HuH-7 (cell line): ENCODE measurements around the gene RBFOX2.
"Not testable (repeated sequence)": the region's sequence is repeated elsewhere in the genome, so short reads cannot be mapped to it uniquely, and the experiment has no call there.

Experiments
- DNase-seq: peaks from one replicate; pipeline ENCODE4 v3.0.0; 2011; ENCODE audit warnings: low spot score

The RBFOX2 gene

DNA sequence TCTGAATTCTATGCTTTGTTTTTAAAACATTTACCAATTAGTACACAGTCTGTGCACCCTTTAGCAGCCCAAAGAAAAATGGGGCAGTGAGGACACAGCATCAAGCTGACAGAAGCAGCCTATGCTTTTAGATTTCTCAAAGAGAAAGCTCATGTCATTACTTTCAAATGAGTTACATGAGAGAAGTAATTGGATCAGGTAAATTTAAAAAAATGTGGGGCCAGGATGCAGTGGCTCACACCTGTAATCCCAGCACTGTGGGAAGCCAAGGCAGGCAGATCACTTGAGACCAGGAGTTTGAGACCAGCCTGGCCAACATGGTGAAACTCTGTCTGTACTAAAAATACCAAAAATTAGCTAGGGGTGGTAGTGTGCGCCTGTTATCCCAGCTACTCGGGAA lies 253.3 kb downstream of the RBFOX2 start:
- no peak for DNase-seq

DNA sequence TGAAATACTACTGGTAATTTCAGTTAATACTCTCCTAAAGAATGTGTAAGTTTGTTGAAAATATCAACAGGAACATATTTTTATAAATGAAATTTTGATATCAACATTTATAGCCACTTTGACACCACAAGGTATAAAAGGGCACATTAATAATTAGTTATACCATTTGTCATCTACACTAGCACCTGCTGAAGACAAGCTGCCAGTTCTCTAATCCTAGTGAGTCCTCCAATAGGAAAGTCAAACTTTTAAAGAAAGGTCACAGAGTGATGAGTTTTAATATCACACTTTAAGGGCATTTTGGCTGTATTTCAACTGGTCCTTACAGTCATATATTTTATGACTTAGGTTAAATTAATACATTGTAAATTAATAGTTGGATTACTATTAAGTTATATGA lies 258.6 kb downstream of the RBFOX2 start:
- no peak for DNase-seq

GRCh38 chr22:35766654-35767580 lies 261.7 kb downstream of the RBFOX2 start:
- no peak for DNase-seq

DNA sequence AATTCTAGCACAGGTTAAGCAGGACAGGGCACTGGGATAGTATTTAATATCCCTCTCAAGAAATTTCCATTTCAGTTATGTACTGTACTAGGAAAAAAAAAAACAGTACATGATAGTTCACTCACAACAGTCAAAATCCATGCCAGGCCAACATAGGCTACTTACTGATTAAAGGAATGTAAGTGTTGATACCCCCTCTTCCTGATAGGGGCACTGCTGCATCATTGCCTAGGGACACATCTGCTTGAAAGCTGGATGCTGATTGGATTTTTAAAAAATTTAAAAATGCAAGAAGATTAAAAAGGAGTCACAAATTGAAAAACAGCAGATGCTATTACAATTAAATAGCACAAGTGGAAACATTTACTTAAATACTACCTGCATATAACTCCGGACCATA lies 267.6 kb downstream of the RBFOX2 start:
- no peak for DNase-seq

DNA sequence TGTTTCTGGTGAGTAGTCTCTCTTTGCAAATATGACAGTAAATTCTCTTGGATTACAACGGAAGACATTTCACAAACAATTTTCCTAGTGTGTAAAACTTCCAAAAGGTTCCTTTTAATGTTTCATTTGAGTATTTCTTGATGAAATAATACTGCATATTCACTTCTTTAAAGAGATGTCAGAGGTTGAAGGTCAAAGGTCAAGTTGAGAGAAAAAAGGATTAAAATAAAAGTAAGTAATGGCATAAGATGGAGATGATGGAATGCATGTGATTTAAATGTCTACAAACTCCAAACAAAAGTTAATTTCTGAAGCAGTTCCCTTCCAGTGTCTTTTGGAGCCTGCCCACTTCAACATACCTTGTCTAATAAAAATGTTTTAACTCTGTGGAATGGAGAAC lies 270.2 kb downstream of the RBFOX2 start:
- DNase-seq: no peak

DNA sequence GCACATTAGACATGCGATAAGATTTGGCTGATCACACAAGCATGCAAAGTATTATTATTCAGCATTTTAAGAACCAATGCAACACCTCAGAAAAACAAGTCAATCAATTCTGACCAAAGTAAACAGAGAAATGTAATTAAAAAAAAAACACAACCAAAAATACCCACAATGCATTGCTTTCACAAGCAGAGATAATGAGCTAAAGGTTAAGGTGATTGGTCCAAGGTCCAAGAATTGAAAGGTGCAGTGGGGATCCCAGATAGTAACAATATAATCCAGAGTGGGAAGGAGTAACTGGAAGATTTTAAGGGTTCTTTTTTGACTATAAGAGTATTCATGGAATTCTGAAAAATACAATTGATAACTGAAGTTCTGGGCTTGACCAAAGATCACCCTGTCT lies 271.9 kb downstream of the RBFOX2 start:
- no peak for DNase-seq

- DNase-seq: no peak
These were observed 273.9 kb downstream of the RBFOX2 start for GRCh38 chr22:35754761-35755160.

DNA sequence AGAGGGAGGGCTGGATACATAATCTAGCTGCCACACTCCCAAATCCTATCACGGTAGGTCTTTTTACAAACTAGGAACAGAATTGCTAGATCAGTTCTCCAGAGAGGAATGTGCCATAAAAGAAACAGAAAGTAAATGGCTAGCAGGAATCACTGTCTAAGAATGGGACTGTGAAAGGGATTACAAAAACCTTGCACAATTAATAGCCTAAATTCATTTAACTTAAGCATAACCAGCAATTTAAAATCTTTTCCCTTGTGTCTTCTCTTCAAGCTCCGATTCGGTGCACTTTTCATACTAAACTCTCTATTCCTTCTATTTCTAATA lies 275.8 kb downstream of the RBFOX2 start:
- no peak for DNase-seq

DNA sequence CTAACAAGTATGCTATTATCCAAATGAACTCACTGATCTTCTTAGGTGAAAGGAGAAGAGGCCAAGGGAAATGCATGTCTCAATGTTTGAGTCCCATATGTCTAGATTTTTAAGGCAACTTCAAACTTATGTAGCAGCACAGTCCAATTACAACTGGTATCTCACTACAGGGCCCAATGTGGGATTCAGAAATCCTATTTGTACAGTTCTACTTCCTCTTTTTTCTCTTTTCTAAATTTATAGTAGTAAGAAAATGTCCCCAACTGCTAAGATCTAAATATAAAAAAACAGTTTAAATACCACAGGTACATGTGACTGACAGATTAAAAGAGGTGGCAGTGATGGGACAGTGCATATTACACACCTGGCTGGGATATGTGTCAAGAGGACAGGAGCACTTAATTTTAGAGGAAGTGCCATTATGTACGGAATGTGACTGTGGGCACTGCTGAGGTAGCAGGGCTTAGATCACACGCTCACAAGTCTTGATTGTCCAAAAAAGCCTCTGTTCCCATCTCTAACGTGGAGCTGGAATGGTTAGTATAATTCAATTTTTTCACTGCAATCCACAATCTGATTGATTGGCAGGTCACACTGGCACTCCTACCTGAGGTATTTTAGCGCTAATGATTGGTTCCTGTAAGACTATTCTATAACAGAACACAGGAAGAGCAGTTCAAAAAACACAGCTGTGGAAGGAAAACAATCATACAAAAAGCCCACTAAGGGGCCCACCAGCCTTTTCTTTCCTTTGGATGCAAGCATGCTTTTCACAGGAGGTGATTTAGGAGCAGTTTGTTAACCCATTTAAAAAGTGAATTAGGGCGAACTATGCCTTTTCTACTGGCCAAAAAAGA lies 276.4 kb downstream of the RBFOX2 start:
- DNase-seq: no peak

DNA sequence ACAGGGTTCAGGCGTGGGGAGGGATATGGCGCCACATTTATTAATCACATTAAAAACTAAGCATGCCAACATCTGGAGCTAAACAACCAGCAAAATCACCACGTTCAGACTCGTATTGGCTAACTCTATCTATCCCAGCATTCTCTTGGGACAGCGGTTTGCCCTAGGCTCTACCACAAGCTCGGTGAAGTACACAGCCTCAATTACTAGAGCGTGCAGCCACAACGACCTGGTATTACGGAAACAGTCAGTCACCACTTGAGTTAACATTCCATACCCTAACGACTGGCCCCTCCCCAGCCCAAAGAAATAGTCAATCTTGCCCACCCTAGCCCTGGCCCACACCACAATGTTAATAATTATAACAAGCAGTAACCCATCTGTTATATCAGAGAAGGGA lies 278.8 kb downstream of the RBFOX2 start:
- DNase-seq: no peak

DNA sequence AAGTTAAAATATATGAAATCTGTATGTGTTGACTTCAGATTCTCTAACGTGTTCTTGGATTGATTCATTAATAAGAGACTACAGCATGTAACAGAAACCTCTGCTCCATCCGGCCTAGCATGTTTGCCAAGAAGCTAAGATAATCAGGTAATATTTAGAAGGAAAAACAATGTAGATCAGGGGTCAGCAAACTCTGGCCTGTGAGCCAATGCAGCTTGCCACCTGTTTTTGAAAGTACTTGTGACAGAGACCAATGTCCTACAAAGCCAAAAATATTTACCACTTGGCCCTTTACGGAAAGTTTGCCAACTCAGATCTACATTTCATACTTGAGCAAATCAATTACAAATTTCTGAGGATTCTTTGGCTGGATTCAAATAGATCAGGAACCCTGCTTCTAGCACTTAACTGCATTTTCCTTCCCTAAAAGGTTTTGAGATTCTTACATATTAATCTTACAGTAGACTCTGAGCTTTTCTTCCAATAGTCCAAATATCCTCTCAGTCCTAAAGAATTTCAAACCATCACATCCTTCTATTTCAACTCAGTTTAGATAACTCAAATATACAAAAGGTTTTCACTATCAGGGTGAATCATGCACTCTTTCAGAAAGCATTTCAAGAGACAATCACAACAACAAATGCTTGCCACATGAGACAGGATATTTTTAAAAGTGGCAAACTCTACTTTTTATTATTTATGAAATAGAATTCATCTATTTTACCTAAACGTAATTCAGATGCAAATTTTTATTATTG lies 281.5 kb downstream of the RBFOX2 start:
- DNase-seq: no peak

DNA sequence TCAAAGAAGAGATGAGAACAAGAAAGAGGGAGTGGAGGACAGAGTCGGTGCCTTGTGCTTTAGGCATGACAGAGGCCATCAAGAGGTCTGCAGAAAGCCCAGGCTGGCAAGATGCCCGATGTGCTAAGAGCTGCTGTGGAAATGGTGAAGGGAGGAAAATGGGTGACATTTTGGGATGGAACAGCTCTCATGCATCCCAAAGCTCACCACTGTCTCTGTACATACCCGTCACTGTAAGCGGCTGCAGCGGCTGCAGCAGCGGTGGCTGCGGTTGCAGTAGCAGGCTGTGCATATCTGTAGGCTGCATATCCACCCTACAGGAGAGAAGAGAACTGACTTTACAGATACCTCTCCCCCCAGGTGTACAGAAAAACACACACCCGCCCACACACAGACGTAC lies 282.4 kb downstream of the RBFOX2 start:
- DNase-seq: no peak

- DNase-seq: no peak
These were observed 285.2 kb downstream of the RBFOX2 start for GRCh38 chr22:35743326-35743860.

- DNase-seq: no peak
These were observed 286.1 kb downstream of the RBFOX2 start for GRCh38 chr22:35742342-35743100.

DNA sequence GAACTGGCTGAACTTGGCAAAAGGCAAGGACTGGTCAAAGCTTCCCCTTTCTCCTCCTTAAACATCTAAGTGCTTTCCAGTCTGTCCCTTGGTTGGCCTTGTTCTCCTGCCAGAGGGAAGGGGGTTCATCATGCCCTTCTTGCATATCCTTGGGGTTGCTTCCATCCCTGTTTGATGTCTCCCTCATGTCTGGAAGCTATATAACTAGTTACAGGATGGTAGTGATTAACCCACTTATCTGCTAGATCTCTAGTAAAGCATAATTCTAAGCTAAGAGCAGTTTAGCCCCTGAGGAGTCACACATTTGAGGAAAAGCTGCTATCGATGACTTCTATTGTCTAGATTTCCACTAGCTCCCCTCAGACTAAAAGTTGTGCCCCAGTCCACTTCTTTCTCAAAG lies 288.0 kb downstream of the RBFOX2 start:
- no peak for DNase-seq

DNA sequence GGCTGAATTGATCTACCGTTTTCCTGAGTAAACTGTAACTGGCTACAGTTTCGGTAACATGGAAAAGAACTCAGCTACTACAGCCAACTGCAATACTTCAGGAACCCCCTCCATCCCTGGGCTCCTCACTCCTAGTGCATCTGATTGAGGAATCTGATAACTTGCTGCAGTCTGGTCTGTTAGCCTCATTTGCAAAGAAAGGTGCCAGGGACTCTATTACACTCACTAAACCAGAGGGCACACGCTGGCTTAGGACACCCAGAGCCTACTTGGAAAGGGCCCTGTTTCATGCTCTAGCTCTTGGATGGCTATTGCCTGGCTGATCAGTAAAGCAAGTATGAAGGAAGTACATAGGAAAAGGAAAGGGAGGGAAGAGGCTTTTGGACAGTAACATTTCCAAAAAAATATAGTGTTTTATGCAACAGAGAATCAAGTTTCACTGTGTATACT lies 288.7 kb downstream of the RBFOX2 start:
- DNase-seq: no peak

- no peak for DNase-seq
These were observed 289.3 kb downstream of the RBFOX2 start for GRCh38 chr22:35739076-35739930.

- DNase-seq: not testable (repeated sequence)
These were observed 290.7 kb downstream of the RBFOX2 start for GRCh38 chr22:35737886-35738285.

DNA sequence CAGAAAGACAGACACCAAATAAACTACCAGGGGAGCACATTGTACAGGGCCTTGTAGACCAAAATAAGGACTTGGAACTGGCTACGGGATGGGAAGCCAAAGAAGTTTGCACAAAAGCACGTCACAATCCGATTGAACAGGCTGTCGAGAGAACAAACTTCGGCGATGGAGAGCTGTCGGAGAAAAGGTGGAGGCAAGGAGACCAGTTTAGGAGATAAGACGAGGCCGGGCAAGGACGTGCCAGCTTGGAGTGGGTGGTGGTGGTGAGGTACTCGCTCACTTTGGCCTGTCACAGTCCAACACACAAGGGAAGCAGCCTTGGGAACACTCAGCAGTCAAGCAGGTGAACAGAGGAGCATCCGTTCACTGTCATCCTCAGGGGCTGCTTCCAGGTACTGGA lies 291.9 kb downstream of the RBFOX2 start:
- no peak for DNase-seq

- DNase-seq: no peak
These were observed 292.5 kb downstream of the RBFOX2 start for GRCh38 chr22:35736166-35736565.
